Measurements from ENCODE around the gene PLIN4.

DNA sequence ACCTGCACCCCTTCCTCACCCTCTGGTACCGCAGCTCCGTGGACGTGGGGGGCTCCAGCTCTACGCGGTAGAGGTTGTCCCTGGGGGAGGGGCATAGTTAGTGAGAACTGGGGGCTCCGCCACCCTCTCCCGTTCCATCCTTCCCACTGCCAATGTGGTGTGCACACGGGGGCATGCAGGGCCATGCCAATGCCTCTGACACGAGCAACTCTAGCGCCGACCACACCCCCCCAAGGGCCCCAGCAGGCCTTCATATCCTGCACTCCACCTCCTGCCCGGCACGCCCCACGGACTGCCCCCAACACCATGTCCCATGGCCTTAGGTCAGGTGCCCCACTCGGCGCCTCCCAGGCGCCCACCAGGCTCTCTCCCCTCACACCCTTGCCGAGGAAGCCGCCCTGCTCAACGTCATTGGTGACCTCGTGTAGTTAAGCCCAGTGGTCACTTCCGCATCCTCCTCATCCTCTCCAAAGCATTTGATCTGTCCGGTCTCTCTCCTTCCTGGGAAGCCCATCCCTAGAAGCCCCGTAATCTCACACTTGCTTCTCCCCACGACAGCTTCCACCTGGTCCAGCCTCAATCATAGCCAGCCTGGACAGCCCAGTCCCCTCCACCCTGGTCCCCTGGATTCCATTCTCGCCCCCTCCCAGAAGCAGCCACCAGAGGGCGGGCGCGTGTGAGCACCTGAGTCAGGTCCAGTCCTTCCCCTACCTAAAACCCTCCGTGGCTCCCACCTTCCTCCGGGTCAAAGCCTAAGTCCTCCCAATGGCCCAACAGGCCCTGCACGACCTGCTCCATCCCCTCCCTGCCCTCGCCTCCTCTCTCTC lies 39.1 kb upstream of the PLIN4 start:
- TF ChIP-seq, protein P1, sequence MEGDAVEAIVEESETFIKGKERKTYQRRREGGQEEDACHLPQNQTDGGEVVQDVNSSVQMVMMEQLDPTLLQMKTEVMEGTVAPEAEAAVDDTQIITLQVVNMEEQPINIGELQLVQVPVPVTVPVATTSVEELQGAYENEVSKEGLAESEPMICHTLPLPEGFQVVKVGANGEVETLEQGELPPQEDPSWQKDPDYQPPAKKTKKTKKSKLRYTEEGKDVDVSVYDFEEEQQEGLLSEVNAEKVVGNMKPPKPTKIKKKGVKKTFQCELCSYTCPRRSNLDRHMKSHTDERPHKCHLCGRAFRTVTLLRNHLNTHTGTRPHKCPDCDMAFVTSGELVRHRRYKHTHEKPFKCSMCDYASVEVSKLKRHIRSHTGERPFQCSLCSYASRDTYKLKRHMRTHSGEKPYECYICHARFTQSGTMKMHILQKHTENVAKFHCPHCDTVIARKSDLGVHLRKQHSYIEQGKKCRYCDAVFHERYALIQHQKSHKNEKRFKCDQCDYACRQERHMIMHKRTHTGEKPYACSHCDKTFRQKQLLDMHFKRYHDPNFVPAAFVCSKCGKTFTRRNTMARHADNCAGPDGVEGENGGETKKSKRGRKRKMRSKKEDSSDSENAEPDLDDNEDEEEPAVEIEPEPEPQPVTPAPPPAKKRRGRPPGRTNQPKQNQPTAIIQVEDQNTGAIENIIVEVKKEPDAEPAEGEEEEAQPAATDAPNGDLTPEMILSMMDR (IDR thresholded peaks at IDR 0.05): no peak
- TF ChIP-seq POLR2A (IDR thresholded peaks at IDR 0.05) (no peak), POLR2AphosphoS5 (IDR thresholded peaks at IDR 0.05; ENCODE audit: insufficient read depth in 1 of 2, low read depth in 1 of 2) (no peak)

Data from vagina (tissue), 2 donors.